DMS153 treated with DMSO at 0.1 percent for 48 hours (cell line): Measurements from ENCODE around the gene ZCCHC3.
"Not testable (repeated sequence)": the region's sequence is repeated elsewhere in the genome, so short reads cannot be mapped to it uniquely, and the experiment has no call there.

Experiments used
- DNase-seq: peaks from one replicate; lab custom pipeline; 2025; ENCODE audit not compliant: unreplicated experiment; lab: John Stamatoyannopoulos, UW

ZCCHC3 gene

DNA sequence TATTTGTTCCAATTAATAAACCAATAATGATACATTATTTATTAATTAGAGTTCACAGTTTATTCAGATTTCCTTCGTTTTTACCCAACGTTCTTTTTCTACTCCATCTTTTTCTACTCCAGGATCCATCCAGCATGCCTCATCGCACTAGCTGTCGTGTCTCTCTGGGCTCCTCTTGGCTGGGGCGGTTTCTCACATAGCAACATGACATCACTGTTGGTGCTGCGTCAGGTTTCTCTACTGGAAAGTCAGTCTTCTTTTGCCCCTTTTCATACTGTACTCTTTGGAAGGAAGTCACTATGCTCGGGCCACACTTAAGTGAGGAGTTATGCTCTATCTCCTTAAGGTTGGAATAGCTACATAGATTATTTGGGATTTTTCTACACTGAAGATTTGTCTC lies 14.2 kb downstream of the ZCCHC3 start:
- DNase-seq = no peak

DNA sequence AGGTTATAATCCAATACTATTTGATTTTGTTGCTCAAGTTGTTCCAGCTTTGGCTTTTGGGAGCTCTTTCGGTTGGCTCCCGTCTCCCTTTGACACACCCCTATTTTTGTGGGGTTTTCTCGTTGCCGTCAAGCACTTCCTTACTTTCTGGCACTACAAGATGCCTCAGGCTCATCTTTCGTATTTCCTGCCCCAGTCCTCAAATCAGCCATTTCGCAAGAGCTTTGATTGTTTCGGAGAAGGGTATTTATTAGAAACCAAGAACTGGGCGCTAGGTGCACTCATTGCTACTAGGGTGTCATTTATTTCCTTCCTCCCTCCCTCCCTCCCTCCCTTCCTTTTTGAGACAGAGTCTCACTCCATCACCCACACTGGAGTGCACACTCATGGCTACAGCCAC lies 14.7 kb downstream of the ZCCHC3 start:
- DNase-seq = no peak

DNA sequence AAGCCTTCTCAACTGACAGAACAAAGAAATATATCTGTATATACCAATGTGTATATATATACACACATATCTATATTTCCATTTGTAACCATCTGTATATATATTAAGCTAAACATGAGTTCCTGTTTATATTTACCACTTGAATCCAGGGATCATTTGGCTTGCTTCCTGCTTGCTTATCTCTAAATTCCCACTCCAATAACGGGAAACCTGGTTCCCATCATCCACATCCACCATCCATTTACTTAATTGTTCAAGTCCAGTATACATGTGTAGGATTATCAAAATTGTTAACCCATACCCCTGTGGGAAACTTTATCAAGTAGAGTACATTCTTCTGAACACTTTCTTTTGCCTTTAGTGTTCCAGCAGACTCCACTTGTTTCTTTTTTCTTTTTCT lies 15.5 kb downstream of the ZCCHC3 start:
- DNase-seq = no peak

DNA sequence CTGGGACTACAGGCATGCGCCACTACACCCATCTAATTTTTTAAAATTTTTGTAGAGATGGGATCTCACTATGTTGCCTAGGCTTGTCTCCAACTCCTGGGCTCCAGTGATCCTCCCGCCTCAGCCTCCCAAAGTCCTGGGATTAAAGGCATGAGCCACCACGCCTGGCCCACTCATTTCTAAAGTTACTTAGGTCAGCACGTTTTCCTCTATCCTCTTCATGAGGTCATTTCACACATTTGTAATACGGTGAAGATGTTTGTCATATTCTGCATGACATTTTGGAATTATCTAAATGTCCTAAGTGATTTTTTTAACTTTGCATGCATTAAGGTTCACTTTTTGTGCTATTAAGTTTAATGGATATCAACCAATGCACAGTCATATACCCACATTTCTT lies 16.0 kb downstream of the ZCCHC3 start:
- no peak for DNase-seq

DNA sequence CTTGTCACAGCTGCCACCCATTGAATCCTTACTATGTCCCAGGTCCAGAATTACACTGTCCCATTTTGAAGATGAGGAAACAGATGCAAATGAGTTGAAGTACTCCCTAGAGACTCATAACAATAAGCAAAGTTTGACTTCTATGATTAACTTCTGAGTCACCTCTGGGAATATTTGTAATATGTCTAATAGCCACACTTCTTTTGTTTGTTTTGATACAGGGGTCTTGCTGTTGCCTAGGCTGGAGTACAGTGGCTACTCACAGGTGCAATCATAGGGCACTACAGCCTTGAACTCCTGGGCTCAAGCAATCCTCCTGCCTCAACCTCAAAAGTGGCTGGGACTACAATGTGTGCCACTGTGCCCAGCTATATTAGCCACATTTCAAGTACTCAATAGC lies 16.6 kb downstream of the ZCCHC3 start:
- no peak for DNase-seq

DNA sequence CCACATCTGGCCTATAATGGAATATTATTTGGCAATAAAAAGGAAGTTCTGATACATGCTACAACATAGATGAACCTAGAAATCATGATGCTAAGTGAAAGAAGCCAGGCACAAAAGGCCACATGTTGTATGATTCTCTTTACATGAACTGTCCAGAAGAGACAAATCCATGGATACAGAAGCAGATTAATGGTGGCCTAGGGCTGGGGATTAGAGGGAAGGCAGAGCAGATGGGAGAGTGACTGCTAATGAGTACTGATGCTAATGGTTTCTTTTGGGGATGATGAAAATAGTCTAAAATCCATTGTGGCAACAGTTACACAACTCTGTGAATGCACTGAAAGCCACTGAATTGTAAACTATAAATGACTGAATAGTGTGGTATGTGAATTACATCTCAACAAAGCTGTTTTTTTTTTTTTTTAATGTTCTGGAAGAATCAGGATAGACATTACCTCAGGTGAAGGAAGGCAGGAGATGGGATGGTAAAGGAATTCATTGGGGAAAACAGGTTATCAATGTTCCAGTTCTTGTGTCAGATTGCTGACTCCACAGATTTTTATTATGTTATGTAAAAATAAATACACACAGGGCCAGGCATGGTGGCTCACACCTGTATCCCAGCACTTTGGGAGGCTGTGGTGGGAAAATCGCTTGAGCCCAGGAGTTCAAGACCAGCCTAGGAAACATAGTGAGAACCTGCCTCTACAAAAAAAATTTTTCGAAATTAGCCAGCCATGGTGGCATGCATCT lies 19.1 kb downstream of the ZCCHC3 start:
- DNase-seq = no peak

DNA sequence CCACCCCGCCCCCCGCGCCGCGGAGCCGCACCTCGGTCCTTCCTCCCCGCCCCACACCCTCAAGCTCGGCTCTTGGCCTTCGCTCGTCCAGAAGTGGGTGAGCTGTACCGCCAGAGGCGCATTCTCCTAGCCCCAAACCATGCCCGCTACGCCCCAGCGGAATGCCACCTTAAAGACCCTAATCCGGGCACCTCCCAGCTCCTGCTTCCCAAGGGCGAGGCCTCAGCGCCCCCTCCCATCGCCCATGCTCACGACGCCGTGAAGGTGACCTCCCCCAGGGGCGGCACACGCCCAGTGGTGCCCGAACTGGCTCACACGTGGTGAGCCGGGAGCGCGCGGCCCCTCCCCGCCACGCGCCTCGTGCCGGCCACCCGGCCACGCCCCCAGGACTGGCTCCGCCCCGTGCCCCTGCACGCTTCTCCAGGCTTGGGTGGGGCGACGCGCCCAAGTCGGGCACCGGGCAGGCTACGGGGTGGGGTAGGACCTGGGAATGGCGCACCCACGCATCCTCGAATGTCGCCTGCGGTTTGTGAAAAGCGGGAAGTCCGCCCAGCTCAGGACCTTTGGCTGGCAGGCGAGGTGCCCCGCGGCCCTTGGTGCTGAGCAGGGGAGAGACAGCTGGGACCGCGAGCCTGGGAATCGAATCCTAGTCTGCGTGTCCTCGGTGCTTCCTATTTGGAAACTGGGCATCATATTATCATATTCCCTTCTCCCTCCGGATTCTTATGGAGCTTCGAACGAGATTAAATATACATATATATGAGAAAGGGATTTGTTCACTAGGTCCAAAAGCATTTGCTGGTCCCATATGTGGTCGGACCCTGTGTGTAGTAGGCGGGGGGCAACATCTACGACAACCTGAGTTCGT lies 27.0 kb downstream of the ZCCHC3 start:
- peak; percentile 79 for DNase-seq

DNA sequence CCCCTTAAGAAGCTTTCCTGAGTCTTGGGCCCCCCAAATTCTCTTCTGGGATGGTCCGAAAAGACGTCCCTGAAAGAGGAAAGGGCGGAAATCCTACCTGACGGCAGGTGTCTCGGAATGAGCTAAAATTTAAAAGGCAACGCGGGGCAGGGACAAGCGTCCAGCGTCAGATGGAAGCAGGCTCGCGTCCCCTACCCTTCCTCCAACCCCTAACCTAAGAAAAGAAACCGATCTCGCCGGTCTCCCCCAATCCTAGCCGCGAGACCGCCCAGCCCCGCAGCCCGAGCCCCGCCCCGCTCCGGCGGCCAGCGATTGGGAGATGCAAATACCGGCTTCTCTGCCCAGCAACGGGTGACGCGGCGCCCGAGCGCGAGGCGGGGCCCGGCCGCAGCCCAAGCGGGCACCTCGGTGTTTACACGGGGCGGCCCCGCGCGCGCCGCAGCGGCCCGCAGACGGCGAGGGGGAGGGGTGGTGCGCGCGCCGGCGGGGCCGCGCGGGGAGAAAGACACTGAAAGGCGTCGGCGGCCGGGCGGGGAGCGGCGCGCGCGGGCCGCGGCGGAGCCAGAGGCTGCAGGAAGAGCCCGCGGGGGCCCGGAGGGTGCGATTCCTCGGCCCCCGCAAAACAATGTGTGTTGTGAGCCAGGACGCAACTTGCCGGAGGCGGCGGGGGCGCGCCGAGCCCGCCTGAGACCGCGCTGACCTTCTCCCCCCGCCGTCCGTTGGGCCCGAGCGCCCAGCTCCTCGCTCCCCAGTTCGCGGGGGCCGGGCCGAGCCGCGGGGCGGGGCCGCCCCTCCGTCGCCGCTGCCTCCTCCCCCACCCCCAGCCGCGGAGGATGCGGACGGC lies 27.9 kb downstream of the ZCCHC3 start, which contains the start of gene SOX12:
Gene SOX12 (plus strand): TSS at position 508 of the 844 bp plus-strand sequence. CDS start 373 bp downstream, outside the sequence.
- DNase-seq = peak; percentile 91

DNA sequence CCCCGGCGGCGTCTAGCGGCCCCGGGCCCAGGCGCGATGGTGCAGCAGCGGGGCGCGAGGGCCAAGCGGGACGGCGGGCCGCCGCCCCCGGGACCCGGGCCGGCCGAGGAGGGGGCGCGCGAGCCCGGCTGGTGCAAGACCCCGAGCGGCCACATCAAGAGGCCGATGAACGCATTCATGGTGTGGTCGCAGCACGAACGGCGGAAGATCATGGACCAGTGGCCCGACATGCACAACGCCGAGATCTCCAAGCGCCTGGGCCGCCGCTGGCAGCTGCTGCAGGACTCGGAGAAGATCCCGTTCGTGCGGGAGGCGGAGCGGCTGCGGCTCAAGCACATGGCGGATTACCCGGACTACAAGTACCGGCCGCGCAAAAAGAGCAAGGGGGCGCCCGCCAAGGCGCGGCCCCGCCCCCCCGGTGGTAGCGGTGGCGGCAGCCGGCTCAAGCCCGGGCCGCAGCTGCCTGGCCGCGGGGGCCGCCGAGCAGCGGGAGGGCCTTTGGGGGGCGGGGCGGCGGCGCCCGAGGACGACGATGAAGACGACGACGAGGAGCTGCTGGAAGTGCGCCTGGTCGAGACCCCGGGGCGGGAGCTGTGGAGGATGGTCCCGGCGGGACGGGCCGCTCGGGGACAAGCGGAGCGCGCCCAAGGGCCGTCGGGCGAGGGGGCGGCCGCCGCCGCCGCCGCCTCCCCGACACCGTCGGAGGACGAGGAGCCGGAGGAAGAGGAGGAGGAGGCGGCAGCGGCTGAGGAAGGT lies 28.7 kb downstream of the ZCCHC3 start:
- peak; percentile 40 for DNase-seq

DNA sequence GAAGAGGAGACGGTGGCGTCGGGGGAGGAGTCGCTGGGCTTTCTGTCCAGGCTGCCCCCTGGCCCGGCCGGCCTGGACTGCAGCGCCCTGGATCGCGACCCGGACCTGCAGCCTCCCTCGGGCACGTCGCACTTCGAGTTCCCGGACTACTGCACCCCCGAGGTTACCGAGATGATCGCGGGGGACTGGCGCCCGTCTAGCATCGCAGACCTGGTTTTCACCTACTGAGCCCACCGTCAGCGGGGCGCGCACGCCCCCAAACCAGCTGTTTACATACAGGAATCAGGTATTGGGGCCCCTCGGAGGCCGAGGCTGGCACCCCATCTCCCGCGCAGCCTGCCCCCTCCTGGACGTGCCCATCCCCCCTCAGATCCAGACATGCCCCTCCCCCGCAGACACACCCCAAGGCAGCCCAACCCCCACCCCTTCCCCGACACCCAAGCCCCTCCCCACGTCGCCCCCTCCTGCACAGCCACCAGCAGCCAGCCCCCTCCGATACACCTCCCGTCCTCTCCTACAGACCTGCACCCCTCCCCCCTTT lies 29.3 kb downstream of the ZCCHC3 start:
- no peak for DNase-seq

DNA sequence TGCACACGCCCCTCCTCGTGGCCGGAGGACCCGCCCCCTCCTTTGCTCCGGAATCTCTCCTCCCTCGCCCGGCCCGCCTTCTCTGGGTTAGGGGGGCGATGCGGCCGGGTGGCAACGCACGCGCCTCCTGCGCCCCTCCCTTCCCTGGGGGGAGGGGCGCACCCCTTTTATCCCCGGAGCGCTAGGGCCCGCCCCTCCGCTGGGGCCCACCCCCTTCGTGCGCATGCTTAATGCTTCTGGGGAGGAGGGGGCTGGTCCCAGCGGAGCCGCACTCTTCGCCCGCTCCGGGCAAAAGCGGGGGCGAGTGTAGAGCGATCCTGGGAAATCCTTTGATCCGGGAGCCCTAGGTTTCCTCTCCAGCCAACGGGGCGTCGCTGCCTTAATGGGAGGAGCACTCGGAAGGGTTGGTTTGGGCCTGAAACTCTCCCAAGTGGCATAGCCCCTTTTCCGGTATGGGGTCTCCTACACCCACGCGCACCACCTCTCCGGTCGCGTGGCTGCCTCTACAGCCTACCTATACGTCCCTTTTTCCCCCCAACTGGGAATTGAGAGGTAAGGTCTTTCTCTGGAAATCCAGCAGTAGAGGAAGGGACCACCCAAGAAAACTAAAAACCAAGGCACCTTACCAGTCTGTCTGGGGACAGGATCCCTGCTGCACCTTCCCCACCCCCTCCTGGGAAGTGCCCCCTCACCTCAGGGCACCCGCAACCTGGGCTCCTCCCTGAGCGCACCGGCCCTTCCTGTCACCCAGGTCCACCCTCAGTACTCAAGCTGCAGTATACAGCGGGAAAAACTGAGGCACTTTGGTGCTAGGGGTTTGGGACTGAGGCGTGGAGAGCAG lies 30.0 kb downstream of the ZCCHC3 start:
- peak; percentile 66 for DNase-seq

DNA sequence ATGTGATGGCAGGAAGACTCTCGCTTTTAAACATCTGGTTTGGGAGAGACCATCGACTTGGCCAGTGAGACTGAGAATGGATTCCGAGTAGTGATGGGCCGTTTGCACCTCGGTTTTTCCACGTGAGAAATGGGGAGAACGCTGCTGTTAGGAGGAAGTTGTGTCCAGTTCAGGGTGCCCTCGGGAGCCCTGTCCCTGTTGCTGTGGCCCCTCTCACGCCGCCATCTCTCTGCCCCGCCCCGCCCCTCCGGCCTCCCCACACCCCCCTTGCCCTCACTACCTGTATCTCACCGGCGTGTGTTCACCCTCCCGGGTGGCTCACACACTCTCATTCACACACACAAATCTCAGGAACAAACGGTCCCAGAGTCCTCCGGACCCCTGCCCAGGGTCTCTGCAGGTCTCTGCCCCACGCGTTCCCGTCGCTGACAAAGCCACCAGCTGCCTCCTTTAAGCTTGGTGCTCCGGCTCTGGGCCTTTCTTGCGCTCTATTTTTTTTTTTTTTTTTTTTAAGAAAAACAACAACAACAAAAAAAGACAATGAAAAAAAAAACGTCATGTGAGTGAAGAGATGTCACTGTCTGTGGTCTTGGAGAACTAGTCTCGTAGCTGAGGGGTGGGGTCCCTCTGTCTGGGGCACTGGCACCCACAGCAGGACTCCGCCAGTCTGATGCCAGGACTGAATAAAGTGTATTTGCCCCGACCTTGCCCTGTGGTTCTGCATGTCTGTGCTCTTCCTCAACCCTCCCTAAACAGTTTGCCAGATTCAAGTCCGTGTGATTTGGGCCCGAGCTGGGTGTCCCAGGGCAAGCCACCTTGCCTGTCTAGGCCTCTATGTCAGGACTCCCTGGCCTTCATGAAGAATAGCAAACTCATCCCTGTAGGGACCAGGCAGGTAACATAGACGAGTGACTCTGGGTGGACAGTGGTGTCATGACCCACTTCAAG lies 30.9 kb downstream of the ZCCHC3 start:
- DNase-seq = no peak

DNA sequence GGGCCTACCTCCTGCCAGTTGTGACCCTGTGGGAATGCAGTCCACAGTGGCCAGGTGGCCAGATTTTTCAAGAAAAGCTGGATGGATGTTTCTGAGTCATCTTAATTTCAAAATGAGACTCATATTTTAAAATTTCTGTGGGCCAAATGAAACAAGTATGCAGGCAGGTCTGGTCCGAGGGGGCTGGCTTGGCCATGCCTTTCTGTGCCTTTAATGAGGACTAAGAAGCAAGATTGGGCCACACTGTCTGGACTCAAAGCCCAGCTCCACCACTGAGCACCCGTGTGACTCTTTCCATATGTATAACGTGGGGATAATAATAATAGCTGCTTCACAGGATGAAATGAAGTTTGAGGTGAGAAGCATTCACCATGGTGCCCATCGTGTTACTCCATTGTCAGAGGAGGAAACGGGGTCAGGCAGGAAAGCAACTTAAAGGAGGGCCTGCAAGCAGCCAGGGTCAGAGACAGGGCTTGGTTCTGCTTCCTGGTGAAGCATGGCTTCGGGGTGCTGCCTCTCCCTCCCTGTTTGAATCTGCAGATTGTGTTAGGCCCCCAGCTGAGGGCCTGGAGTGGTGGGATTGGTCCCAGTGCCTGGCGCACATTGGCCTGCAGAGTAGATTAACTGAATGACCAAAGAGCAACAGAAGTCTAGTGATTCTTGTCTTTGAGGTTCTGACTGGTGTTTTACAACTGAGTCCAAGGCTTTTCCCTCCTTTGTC lies 31.8 kb downstream of the ZCCHC3 start:
- DNase-seq = no peak

DNA sequence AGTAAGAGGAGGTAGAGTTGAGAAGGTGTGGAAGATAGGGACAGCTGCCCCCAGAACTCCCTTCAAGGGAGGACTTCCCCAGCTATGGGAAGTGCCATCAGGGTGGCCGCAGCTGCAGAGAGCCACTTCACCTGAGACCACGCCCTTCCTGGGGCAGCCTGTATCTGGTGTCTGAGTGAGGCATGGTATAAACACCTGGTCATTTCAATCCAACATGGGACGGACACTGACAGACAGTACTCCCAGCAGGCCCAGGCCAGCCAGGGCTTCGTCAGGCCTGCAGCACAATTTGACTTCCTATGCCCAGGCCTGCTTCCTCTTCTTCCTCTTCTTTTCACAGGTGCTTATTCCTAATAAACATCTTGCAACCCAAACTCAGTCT lies 32.5 kb downstream of the ZCCHC3 start:
- DNase-seq = peak; percentile 8

DNA sequence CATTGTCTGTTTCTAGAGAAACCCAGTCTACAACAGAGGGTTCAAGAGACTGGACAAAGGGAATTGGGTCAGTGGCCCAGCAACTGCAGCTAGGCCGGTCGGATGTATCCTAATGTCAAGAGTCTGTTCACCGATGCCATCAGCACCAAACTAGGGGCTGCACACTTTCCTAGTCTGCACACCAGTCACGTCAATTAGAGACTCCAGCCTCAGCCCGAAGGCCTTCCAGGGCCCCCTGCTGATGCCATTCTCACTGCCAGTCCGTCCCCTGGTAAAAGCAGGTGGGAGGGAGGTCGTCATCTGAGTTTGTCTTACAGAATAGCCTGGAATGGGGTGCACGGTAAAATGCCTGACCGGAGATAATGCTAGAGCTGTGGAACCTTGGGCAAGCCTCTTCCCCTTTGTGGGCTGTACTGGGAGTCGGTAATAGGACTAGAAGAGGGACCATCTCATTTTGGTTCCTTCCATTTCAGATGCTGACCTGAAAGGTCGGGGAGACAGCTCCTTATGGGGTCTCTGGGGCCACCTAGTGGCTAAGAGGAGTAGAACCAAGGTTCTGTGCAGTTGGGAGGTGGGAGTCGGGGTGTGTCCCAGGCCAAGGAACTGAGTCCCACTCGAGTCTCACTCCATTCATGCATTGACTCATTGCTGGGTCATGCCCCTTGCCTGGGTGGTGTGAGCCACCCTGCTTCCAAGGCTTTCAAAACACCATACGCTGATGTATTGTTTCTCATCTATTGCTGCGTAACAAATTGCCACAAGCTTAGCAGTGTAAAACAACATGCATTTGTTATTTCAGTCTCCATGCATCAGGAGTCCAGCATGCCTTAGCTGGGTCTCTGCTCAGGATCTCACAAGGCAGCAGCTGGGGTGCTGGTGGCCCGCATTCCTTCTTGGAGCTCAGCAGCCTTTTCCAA lies 33.1 kb downstream of the ZCCHC3 start:
- DNase-seq = peak; percentile 57

DNA sequence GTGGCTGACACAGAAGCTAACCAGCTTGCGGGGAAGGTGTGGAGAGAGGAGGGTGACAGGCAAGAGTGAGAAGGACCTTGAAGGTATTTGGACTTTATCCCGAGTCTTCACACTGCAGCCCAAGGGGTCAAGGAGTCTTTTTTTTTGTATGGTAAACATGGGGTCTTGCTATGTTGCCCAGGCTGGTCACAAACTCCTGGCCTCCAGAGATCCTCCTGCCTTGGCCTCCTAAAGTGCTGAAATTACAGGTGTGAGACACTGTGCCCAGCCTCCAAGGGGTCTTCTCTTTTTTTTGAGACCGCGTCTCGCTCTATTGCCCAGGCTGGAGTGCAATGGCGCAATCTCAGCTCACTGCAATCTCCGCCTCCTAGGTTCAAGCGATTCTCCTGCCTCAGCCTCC lies 37.2 kb downstream of the ZCCHC3 start:
- no peak for DNase-seq

DNA sequence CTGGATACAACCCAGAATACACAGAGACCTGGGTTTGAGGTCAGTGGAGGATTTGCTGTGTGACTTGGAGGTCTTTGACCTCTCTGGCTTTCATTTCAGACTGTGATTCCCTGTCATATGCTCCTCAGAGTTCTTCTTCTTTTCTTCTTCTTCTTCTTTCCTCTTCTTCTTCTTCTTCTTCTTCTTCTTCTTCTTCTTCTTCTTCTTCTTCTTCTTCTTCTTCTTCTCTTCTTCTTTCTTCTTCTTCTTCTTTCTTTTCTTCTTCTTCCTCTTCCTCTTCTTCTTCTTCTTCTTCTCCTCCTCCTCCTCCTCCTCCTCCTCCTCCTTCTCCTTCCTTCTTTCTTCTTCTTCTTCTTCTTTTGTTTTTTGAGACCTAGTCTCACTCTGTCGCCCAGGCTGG lies 38.7 kb downstream of the ZCCHC3 start:
- DNase-seq = not testable (repeated sequence)
